Left cardiac atrium (tissue), 4 donors: ENCODE data around the gene BBLN. TPM values are rescaled to one million over a fixed set of nuclear protein-coding genes. Genes with fewer than 3 reads are reported as not detected.

ENCODE experiments used
- ATAC-seq, 2 donors: fragments of 200-7000 bp; cut with Tn5 transposase; one replicate each; pipeline ENCODE4 v1.9.1; 2020; ENCODE audit warnings: mild to moderate bottlenecking in 2 of 2, moderate library complexity in 2 of 2
- DNase-seq: peaks from one replicate; pipeline ENCODE4 v3.0.0-alpha.2; 2020
- intact Hi-C, 2 donors: fragments of 100-400 bp; cut with DNase I; formaldehyde crosslinking; loops; one replicate each; pipeline versions ENCODE4 v1.14.1 to v1.15.1; 2022 to 2023
- total RNA-seq, 2 donors: library from RNA; stranded (reverse); fragmentation: NEBNext Ultra II Directional; extraction: Animal tissue kit (Norgen Biotek cat#: 25700); gene quantifications; one replicate each; pipeline ENCODE4 v1.2.1, GENCODE V29; 2021
- donor health status: DM: no; HTN: yes; CAD: no.
- donor health status: DM: no; HTN: yes; CAD: no; lungs with severe emphysema.
- donor health status: DM: yes; HTN: yes; CAD: no.
- donor health status: Dilated cardiomyopathy.

Gene BBLN
- total RNA-seq, 2 donors from 2014 or later = 45.3 to 46.2 TPM

- ATAC-seq = no peak
- intact Hi-C loops = no loop called here
Measured at GRCh38 chr9:128204858-128205257, 44.8 kb downstream of the BBLN start.

DNA sequence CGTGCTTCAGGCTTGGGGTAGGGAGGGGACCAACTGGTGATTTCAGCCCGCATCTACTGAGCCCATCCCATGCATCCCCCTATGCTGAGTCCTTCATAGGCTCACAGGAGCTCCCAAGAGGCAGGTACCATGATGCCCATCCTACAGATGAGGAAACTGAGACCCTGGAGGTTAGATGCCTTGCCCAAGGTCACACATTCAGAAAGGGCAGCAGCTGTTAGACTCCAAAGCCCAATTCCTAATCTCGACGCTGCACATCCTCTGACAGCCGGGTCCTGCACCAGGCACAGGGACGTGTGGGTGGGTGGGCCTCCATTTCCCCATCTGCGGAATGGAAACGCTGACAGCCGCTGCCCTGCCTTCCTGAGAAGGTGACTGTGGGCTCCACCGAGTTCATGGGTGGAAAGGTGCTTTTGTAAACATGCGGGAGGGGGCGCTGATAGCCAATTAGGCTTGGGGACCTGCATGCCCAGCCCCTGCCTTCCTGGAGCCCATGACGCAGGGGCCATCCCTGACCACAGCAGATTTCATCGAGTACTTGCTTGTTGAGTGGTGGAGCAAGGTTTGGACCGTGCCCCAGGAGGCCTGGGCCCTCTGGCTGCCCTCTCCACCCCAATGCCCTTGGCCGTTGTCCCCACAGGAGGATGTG, 45.4 kb downstream of the BBLN start:
- no peak for ATAC-seq
- intact Hi-C loops = no loop called here

More at GRCh38 chr9:128204858-128205257, 44.8 kb downstream of the BBLN start:
- no peak for DNase-seq

DNA sequence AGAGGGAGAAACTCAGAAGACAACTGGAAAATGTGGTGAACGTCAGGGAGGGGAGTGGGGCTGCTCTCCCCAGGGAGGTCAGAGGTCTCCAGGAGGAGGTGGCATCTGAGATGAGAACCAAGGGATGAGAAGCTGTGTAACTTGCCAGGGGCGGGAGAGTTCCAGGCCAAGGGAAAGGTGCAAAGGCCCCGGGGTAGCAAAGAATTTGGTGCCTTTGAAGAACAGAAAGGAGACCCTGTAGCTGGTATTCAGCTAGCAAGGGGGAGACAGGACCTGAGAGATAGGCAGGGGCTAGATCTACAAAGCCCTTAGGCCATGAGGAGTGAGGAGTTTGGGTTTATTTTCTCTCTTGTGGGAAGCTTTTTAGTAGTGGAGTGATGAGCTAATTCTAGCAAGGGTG, 46.4 kb downstream of the BBLN start:
- DNase-seq (no peak), ATAC-seq (no peak)
- intact Hi-C loops = no loop called here

More for the DNA sequence above, 45.4 kb downstream of the BBLN start:
- no peak for DNase-seq

DNA sequence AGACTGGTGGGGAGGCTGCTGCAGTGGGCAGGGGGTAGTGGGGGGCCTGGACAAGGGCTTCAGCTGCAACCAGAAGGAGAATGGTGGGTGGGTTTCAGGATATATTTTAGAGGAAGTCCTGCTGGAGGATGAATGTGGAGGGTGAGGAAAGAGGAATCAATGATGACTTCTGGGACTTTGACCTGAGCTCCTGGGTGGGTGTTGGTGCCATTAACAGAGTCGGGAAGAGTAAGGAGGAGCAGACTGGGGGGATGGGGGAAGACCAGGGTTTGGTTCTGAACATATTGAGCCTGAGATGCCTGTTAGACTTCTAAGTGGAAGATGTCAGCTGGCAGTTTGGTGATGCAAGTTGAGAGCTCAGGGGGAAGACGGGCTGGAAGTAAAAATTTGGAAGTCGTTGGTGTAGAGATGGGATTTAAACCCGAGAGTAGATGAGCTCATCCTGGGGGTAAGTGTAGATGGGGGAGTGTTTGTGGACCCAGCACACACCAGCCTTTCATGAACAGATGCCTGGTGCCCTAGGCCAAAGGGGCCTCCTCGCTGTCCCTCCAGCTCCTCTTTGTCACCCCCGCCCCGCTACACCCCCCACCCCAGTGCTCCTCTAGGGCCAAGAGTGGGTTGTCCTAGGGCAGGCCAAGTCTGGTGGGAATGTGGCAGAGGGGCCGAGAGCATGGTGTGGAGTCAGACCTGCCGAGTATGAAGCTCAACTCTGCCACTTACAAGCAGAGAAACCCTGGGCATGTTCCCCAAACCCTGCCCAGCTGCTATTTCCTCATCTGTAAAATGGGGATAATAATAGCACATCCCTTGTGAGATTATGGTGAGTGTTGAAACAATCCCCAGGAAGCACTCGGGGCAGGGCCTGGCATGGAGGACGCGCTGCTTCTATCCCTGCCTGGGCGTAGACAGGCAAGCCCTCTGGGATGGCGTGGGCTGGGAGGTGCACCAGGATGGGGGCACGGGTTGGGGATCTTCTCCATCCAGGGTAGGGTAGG, 47.1 kb downstream of the BBLN start:
- no peak for ATAC-seq
- intact Hi-C loops = no loop called here

DNA sequence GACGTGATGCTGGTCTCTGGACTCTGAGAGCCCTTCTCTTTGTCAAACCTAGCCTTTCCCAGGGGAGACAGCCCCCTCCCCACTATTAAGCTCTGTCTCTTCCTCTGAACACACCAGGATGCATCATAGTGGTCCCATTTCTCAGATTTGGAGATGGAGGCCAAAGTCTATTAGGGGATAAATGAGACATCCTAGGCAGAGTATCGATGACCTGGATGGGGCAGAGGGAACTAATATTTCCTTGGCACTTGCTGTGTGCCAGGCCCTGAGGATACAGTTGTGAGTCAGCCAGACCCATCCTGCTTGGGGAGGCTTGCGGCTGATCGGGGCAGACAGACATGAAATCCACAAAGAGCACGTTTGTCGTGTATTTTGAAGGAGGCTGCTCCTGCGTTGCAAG, 48.3 kb downstream of the BBLN start:
- DNase-seq = no peak
- intact Hi-C loops = no loop called here
- no peak for ATAC-seq

More for the DNA sequence above, 47.1 kb downstream of the BBLN start:
- no peak for DNase-seq

DNA sequence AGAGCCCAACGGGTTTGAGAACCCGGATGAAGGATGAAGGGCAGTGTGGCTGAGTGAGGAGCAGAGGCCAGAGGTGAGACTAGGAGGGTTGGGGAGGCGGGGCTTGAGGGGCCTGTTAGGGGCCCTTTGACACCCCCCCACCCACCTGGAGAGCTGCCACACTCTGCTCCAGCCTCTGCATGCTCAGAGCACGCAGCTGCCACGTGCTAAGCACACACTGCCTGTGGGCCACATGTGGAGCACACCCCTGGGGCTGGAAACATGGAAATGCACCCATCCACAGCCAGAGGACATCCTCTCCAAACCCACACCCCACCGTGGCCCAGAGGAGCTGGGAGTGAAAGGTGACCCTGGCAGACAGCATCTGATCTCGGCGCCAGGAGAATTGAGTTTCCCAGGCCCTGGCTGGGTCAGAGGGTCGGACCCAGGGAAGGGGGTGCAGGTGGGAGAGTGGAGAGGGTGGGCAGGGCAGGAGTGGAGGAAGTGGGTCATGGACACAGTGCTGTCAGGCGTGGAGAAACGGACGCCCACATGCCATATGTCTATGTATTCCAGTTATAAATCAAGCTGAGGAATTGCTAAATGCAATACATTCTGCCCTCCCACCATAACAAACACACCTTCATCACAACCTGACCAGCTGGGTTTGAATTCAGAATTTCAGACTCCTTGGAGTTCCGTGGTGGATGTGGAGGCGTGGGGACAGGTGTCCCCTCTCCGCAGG, 49.0 kb downstream of the BBLN start:
- intact Hi-C loops = no loop called here
- ATAC-seq = no peak
- no peak for DNase-seq

- intact Hi-C loops = no loop called here
- no peak for ATAC-seq
- DNase-seq = no peak
Measured at GRCh38 chr9:128211186-128211980, 51.3 kb downstream of the BBLN start.

DNA sequence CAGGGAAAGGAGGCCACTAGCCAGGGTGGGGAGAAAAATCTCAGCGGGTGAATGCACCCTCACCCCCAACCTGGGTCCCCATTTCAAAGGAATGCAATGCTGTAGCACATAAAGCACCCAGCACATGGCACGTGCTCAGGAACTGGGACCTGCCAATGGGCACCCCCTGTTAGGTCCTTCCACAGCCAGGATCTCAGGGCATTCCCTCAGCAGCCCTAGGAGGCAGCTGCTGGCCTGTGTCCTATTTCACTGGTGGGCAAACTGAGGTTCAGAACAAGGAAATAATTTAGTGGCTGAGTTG, 51.9 kb downstream of the BBLN start:
- ATAC-seq (no peak), DNase-seq (no peak)
- intact Hi-C loops = no loop called here

Other genes with a start within 250 kb of the BBLN start
- gene ST6GALNAC4, start 243.2 kb upstream of the BBLN start, total RNA-seq = 10 to 100 TPM; 35.8 to 49.9 TPM
- gene PIP5KL1, start 229.5 kb upstream of the BBLN start, total RNA-seq = under 1 TPM; 0.50 to 0.99 TPM
- 10 to 100 TPM; 14.7 to 18.3 TPM for gene DPM2, start 222.4 kb upstream of the BBLN start, total RNA-seq
- 10 to 100 TPM; 24.9 to 27.3 TPM for gene EEIG1, start 179.3 kb upstream of the BBLN start, total RNA-seq
- 1 to 10 TPM; 5.8 to 6.1 TPM for gene NAIF1, start 92.9 kb upstream of the BBLN start, total RNA-seq
- 10 to 100 TPM; 13.7 to 29.8 TPM for gene SLC25A25, start 92.0 kb upstream of the BBLN start, total RNA-seq
- 100 to 1,000 TPM; 111 to 155 TPM for gene PTGES2, start 32.5 kb upstream of the BBLN start, total RNA-seq
- under 1 TPM in 1 of 2 donors, not detected in 1; 0.38 TPM for gene LCN2, start 10.8 kb upstream of the BBLN start, total RNA-seq
- 10 to 100 TPM; 67.1 to 68.5 TPM for gene CIZ1, start 31.3 kb downstream of the BBLN start, total RNA-seq
- gene DNM1, start 43.1 kb downstream of the BBLN start, total RNA-seq = 10 to 100 TPM; 11.3 to 14.0 TPM
- gene GOLGA2, start 115.7 kb downstream of the BBLN start, total RNA-seq = 100 to 1,000 TPM in 1 of 2 donors, 10 to 100 TPM in 1; 85.6 to 113 TPM
- gene SWI5, start 116.0 kb downstream of the BBLN start, total RNA-seq = 10 to 100 TPM; 17.2 to 18.4 TPM
- 10 to 100 TPM; 23.0 to 26.6 TPM for gene TRUB2, start 162.2 kb downstream of the BBLN start, total RNA-seq
- 10 to 100 TPM; 21.2 to 27.7 TPM for gene COQ4, start 162.6 kb downstream of the BBLN start, total RNA-seq
- 10 to 100 TPM; 17.6 to 21.7 TPM for gene SLC27A4, start 180.3 kb downstream of the BBLN start, total RNA-seq
- 10 to 100 TPM; 49.8 to 58.0 TPM for gene URM1, start 211.1 kb downstream of the BBLN start, total RNA-seq